Fibroblast of lung (primary cell): Measurements from ENCODE around the gene GGT6. TPM values are rescaled to one million over a fixed set of nuclear protein-coding genes. Genes with fewer than 3 reads are reported as not detected.

Experiments
- DNase-seq, 2 donors: peaks; one replicate each; pipeline versions ENCODE4 v3.0.0 to v3.0.0-alpha.2; 2010; ENCODE audit warnings: low read depth in 2 of 2
- H2AFZ ChIP-seq: 2 replicates; pipeline ENCODE4 v1.5.1; 2012; ENCODE audit warnings: low read length, control low read depth, inconsistent platforms
- H3K27ac ChIP-seq: 2 replicates; pipeline ENCODE4 v1.5.1; 2011; ENCODE audit warnings: low read length, control low read depth; ENCODE audit not compliant: insufficient read depth
- H3K27me3 ChIP-seq: 2 replicates; pipeline ENCODE4 v1.5.1; 2011; ENCODE audit warnings: mild to moderate bottlenecking, low read length; ENCODE audit not compliant: control insufficient read depth, insufficient read depth
- H3K36me3 ChIP-seq: 2 replicates; pipeline ENCODE4 v1.5.1; 2011; ENCODE audit warnings: low read length; ENCODE audit not compliant: control insufficient read depth, insufficient read depth
- H3K4me1 ChIP-seq: 2 replicates; pipeline ENCODE4 v1.5.1; 2011; ENCODE audit warnings: low read length; ENCODE audit not compliant: control insufficient read depth, insufficient read depth; ENCODE audit errors: extremely low read depth
- H3K4me2 ChIP-seq: 2 replicates; pipeline ENCODE4 v1.5.1; 2011; ENCODE audit warnings: low read length, control low read depth; ENCODE audit not compliant: insufficient read depth; ENCODE audit errors: extremely low read depth
- H3K4me3 ChIP-seq, 4 experiments: fragments of 200-600 bp in 1 of 4; sonication (generic) in 1 of 4; replicated peaks in 1 of 4; 2 replicates each; pipeline ENCODE4 v1.5.1; 2011 to 2016; ENCODE audit warnings: low read length in 4 of 4, low read depth in 3 of 4, mild to moderate bottlenecking in 3 of 4, control low read depth in 2 of 4, inconsistent platforms in 1 of 4, mixed read lengths in 1 of 4; ENCODE audit not compliant: insufficient read depth in 1 of 4; ENCODE audit errors: control extremely low read depth in 1 of 4
- H3K79me2 ChIP-seq: 2 replicates; pipeline ENCODE4 v1.5.1; 2012; ENCODE audit warnings: mild to moderate bottlenecking, low read length, inconsistent platforms; ENCODE audit not compliant: control insufficient read depth, insufficient read depth
- H3K9ac ChIP-seq: 2 replicates; pipeline ENCODE4 v1.5.1; 2011; ENCODE audit warnings: mild to moderate bottlenecking, low read length, control low read depth; ENCODE audit not compliant: insufficient read depth
- H3K9me3 ChIP-seq: 2 replicates; pipeline ENCODE4 v1.5.1; 2012; ENCODE audit warnings: low read depth, low read length; ENCODE audit not compliant: control insufficient read depth, insufficient read depth
- H4K20me1 ChIP-seq: 2 replicates; pipeline ENCODE4 v1.5.1; 2011; ENCODE audit warnings: low read length; ENCODE audit not compliant: control insufficient read depth, insufficient read depth; ENCODE audit errors: extremely low read depth
- EZH2 ChIP-seq: IDR thresholded peaks from 2 replicates; pipeline ENCODE4 v1.5.1; 2012; ENCODE audit warnings: low read length, control low read depth, mild to moderate bottlenecking; ENCODE audit errors: missing control alignments
- polyA plus RNA-seq, 2 donors: library from polyadenylated mRNA; depleted of rRNA in 1 of 2; stranded (reverse) in 1 of 2; unstranded in 1 of 2; fragments of >200 nt; gene quantifications; 2 replicates each; pipeline ENCODE4 v1.2.1, GENCODE V29; 2011 to 2012; ENCODE audit warnings: missing spikeins in 1 of 2
- total RNA-seq: library from RNA; depleted of rRNA; stranded (reverse); fragments of >200 nt; gene quantifications from 2 replicates; pipeline ENCODE4 v1.2.1, GENCODE V29; 2014
- TF ChIP-seq, protein P1 (sequence below), 2 donors: IDR thresholded peaks in 1 of 2; conservative IDR thresholded peaks in 1 of 2; 1 replicate in 1 of 2; 2 replicates in 1 of 2; pipeline ENCODE4 v1.5.1; 2011 to 2012; ENCODE audit warnings: low read length in 2 of 2, control low read depth in 1 of 2, inconsistent platforms in 1 of 2, low read depth in 1 of 2, mild to moderate bottlenecking in 1 of 2

Gene GGT6
- total and polyA plus RNA-seq, 2 donors (not counting 1 experiment from before 2014, with no cell fraction given) = not detected

GRCh38 chr17:4588898-4589625, 28.7 kb upstream of the GGT6 start:
- TF ChIP-seq, protein P1, sequence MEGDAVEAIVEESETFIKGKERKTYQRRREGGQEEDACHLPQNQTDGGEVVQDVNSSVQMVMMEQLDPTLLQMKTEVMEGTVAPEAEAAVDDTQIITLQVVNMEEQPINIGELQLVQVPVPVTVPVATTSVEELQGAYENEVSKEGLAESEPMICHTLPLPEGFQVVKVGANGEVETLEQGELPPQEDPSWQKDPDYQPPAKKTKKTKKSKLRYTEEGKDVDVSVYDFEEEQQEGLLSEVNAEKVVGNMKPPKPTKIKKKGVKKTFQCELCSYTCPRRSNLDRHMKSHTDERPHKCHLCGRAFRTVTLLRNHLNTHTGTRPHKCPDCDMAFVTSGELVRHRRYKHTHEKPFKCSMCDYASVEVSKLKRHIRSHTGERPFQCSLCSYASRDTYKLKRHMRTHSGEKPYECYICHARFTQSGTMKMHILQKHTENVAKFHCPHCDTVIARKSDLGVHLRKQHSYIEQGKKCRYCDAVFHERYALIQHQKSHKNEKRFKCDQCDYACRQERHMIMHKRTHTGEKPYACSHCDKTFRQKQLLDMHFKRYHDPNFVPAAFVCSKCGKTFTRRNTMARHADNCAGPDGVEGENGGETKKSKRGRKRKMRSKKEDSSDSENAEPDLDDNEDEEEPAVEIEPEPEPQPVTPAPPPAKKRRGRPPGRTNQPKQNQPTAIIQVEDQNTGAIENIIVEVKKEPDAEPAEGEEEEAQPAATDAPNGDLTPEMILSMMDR (conservative IDR thresholded peaks at IDR 0.05 in 1 of 2, IDR thresholded peaks at IDR 0.05 in 1 of 2; ENCODE audit: low read depth in 1 of 2, low read length in 2 of 2) = no peak
- TF ChIP-seq EZH2 = no peak
- Histone ChIP-seq H3K27me3 (peaks cover 14% of the 10 kb centered on the region), H3K9me3 (no peaks in the 10 kb centered on the region), H3K4me3 (no peak overlapping the region), H4K20me1 (no peaks in the 10 kb centered on the region), H3K27ac (no peak overlapping the region), H3K4me2 (no peak overlapping the region), H3K9ac (no peak overlapping the region), H3K36me3 (no peaks in the 10 kb centered on the region), H3K79me2 (no peaks in the 10 kb centered on the region), H2AFZ (no peak overlapping the region), H3K4me1 (no peaks in the 10 kb centered on the region)
- no peak for DNase-seq

- DNase-seq = no peak
- Histone ChIP-seq H3K9ac (no peak overlapping the region), H3K4me1 (no peaks in the 10 kb centered on the region), H3K36me3 (no peaks in the 10 kb centered on the region), H3K4me2 (no peak overlapping the region), H3K27me3 (peaks cover 21% of the 10 kb centered on the region), H3K79me2 (no peaks in the 10 kb centered on the region), H2AFZ (no peak overlapping the region), H3K9me3 (no peaks in the 10 kb centered on the region), H4K20me1 (no peaks in the 10 kb centered on the region), H3K4me3 (no peak overlapping the region), H3K27ac (no peak overlapping the region)
- TF ChIP-seq, protein P1 (conservative IDR thresholded peaks at IDR 0.05 in 1 of 2, IDR thresholded peaks at IDR 0.05 in 1 of 2; ENCODE audit: low read depth in 1 of 2, low read length in 2 of 2) = no peak
- TF ChIP-seq EZH2 = no peak
Observed at GRCh38 chr17:4588391-4588790, 28.0 kb upstream of the GGT6 start.

GRCh38 chr17:4587803-4588202, 27.4 kb upstream of the GGT6 start:
- no peaks in the 10 kb centered on the region for H3K9me3 ChIP-seq
- no peaks in the 10 kb centered on the region for H4K20me1 ChIP-seq
- no peaks in the 10 kb centered on the region for H3K36me3 ChIP-seq
- no peak overlapping the region for H3K4me2 ChIP-seq
- no peaks in the 10 kb centered on the region for H3K4me1 ChIP-seq
- H3K9ac ChIP-seq = no peak overlapping the region
- no peak overlapping the region for H3K27ac ChIP-seq
- H3K27me3 ChIP-seq = peaks cover 26% of the 10 kb centered on the region
- TF ChIP-seq, protein P1 (conservative IDR thresholded peaks at IDR 0.05 in 1 of 2, IDR thresholded peaks at IDR 0.05 in 1 of 2; ENCODE audit: low read depth in 1 of 2, low read length in 2 of 2) = no peak
- no peak for TF ChIP-seq EZH2
- no peak for DNase-seq
- no peaks in the 10 kb centered on the region for H3K79me2 ChIP-seq
- no peak overlapping the region for H2AFZ ChIP-seq
- H3K4me3 ChIP-seq = no peak overlapping the region
